Liver (tissue), 9 donors: ENCODE measurements around the gene LIM2. TPM values are rescaled to one million over a fixed set of nuclear protein-coding genes. Genes with fewer than 3 reads are reported as not detected.

ENCODE experiments used
- DNase-seq: peaks from one replicate; pipeline ENCODE4 v3.0.0-alpha.2; 2017; ENCODE audit warnings: low spot score
- H3K27ac ChIP-seq, 2 donors: one replicate each; pipeline ENCODE4 v1.7.0; 2013; ENCODE audit warnings: inconsistent platforms in 2 of 2, low read length in 2 of 2, control low read depth in 1 of 2, low read depth in 1 of 2, mild to moderate bottlenecking in 1 of 2
- H3K27me3 ChIP-seq, 4 donors: one replicate each; pipeline versions ENCODE4 v1.6.1 to v1.7.0; 2013; ENCODE audit warnings: low read length in 3 of 4, inconsistent platforms in 1 of 4, mild to moderate bottlenecking in 1 of 4, moderate library complexity in 1 of 4; ENCODE audit not compliant: control insufficient read depth in 4 of 4, insufficient read depth in 4 of 4
- H3K36me3 ChIP-seq, 4 donors: one replicate each; pipeline versions ENCODE4 v1.6.1 to v1.7.0; 2013; ENCODE audit warnings: low read length in 3 of 4, mild to moderate bottlenecking in 3 of 4, low read depth in 1 of 4, moderate library complexity in 1 of 4; ENCODE audit not compliant: control insufficient read depth in 4 of 4, insufficient read depth in 3 of 4
- H3K4me1 ChIP-seq, 4 donors: one replicate each; pipeline versions ENCODE4 v1.6.1 to v1.7.0; 2013; ENCODE audit warnings: low read length in 3 of 4, mild to moderate bottlenecking in 3 of 4, moderate library complexity in 1 of 4; ENCODE audit not compliant: control insufficient read depth in 4 of 4, insufficient read depth in 4 of 4
- H3K4me3 ChIP-seq, 3 donors: one replicate each; pipeline versions ENCODE4 v1.6.1 to v1.7.0; 2013; ENCODE audit warnings: low read length in 3 of 3, control low read depth in 1 of 3, low read depth in 1 of 3, mild to moderate bottlenecking in 1 of 3
- H3K9ac ChIP-seq, 2 donors: one replicate each; pipeline ENCODE4 v1.7.0; 2013; ENCODE audit warnings: low read length in 2 of 2, mild to moderate bottlenecking in 2 of 2, moderate library complexity in 2 of 2, control low read depth in 1 of 2, low read depth in 1 of 2
- H3K9me3 ChIP-seq, 4 donors: one replicate each; pipeline versions ENCODE4 v1.6.1 to v1.7.0; 2013; ENCODE audit warnings: low read length in 3 of 4; ENCODE audit not compliant: control insufficient read depth in 4 of 4
- ATF3 ChIP-seq: IDR thresholded peaks from 2 replicates; pipeline ENCODE4 v1.6.1; 2016; ENCODE audit warnings: antibody characterized with exemption
- CTCF ChIP-seq: fragments of 150-350 bp; IDR thresholded peaks from 2 replicates; pipeline ENCODE4 v1.5.1; 2017; ENCODE audit warnings: improper control_type of control experiment, low read depth, low read length; ENCODE audit not compliant: missing input control
- FOXA1 ChIP-seq: IDR thresholded peaks from 2 replicates; pipeline ENCODE4 v1.6.1; 2016; ENCODE audit warnings: antibody characterized with exemption
- FOXA2 ChIP-seq: IDR thresholded peaks from 2 replicates; pipeline ENCODE4 v1.6.1; 2016; ENCODE audit warnings: antibody characterized with exemption
- GABPA ChIP-seq, 2 donors: IDR thresholded peaks in 1 of 2; conservative IDR thresholded peaks in 1 of 2; 2 replicates each; pipeline ENCODE4 v1.6.1; 2016; ENCODE audit warnings: antibody characterized with exemption in 2 of 2, mild to moderate bottlenecking in 1 of 2, moderate library complexity in 1 of 2
- HNF4A ChIP-seq, 2 donors: conservative IDR thresholded peaks; 2 replicates each; pipeline ENCODE4 v1.6.1; 2016; ENCODE audit warnings: antibody characterized with exemption in 2 of 2, mild to moderate bottlenecking in 2 of 2
- HNF4G ChIP-seq: IDR thresholded peaks from 2 replicates; pipeline ENCODE4 v1.6.1; 2016; ENCODE audit warnings: antibody characterized with exemption
- JUND ChIP-seq, 2 donors: IDR thresholded peaks; 2 replicates each; pipeline ENCODE4 v1.6.1; 2016; ENCODE audit warnings: antibody characterized with exemption in 2 of 2
- MAX ChIP-seq: IDR thresholded peaks from 2 replicates; pipeline ENCODE4 v1.6.1; 2016; ENCODE audit warnings: antibody characterized with exemption
- NR2F2 ChIP-seq: IDR thresholded peaks from 2 replicates; pipeline ENCODE4 v1.6.1; 2016; ENCODE audit warnings: antibody characterized with exemption
- RAD21 ChIP-seq, 2 donors: IDR thresholded peaks; 2 replicates each; pipeline ENCODE4 v1.6.1; 2016; ENCODE audit warnings: antibody characterized with exemption in 2 of 2, mild to moderate bottlenecking in 2 of 2
- REST ChIP-seq: IDR thresholded peaks from 2 replicates; pipeline ENCODE4 v1.6.1; 2016; ENCODE audit warnings: antibody characterized with exemption, mild to moderate bottlenecking
- RXRA ChIP-seq, 2 donors: IDR thresholded peaks; 2 replicates each; pipeline ENCODE4 v1.6.1; 2017 to 2018; ENCODE audit warnings: antibody characterized with exemption in 2 of 2, mild to moderate bottlenecking in 1 of 2
- SP1 ChIP-seq: IDR thresholded peaks from 2 replicates; pipeline ENCODE4 v1.6.1; 2018; ENCODE audit warnings: antibody characterized with exemption, mild to moderate bottlenecking
- TAF1 ChIP-seq: conservative IDR thresholded peaks from 2 replicates; pipeline ENCODE4 v1.6.1; 2016; ENCODE audit warnings: antibody characterized with exemption, mild to moderate bottlenecking
- YY1 ChIP-seq: IDR thresholded peaks from 2 replicates; pipeline ENCODE4 v1.6.1; 2016; ENCODE audit warnings: antibody characterized with exemption, mild to moderate bottlenecking
- WGBS: extraction: QIAGEN DNeasy Blood & Tissue Kit; methylation state at CpG from one replicate; pipeline ENCODE4 v1.1.7; 2013; 5-methylcytosine and 5-hydroxymethylcytosine counted together
- polyA plus RNA-seq, 2 donors: library from polyadenylated mRNA; stranded (reverse) in 1 of 2; unstranded in 1 of 2; fragments of 200-250 nt in 1 of 2; fragments of >200 nt in 1 of 2; fragmentation: Nextera tagmentation in 1 of 2; extraction: Ambion mirVana in 1 of 2; gene quantifications; one replicate each; pipeline versions ENCODE4 v1.2.1 to v1.2.3, GENCODE V29; 2013 to 2015
- total RNA-seq, 2 donors: library from RNA; depleted of rRNA; stranded (reverse); fragments of >200 nt; gene quantifications; one replicate each; pipeline ENCODE4 v1.2.3, GENCODE V29; 2014
- donor health status: healthy.
- donor health status: healthy.
- donor health status: healthy.
- donor health status: healthy.
- donor health status: healthy.

LIM2 gene
- total and polyA plus RNA-seq, 4 donors, result not detected

- Histone ChIP-seq H3K27me3 (no peaks in the 10 kb centered on the region), H3K27ac (peak overlapping the region in 1 of 2 donors; percentile 4), H3K36me3 (peaks cover 6 to 41% (median 28%) of the 10 kb centered on the region in 4 donors), H3K4me3 (no peak overlapping the region), H3K9me3 (no peaks in the 10 kb centered on the region), H3K9ac (no peak overlapping the region), H3K4me1 (peaks cover 2 to 29% (median 12%) of the 10 kb centered on the region in 4 donors)
- DNase-seq, result no peak
- WGBS, result 75% methylated on average over 10 of the region's 10 CpGs
- TF ChIP-seq NR2F2, result no peak
- peak; percentile 64 for TF ChIP-seq SP1
- peak; percentile 57 for TF ChIP-seq HNF4G
- TF ChIP-seq REST, result peak; percentile 38
- TF ChIP-seq HNF4A (conservative IDR thresholded peaks at IDR 0.05), result peak; percentile 79 to 85
- TF ChIP-seq JUND (IDR thresholded peaks at IDR 0.05), result peak in 1 of 2 donors; percentile 55
- TF ChIP-seq GABPA (IDR thresholded peaks at IDR 0.05 in 1 of 2, conservative IDR thresholded peaks at IDR 0.05 in 1 of 2), result no peak
- TF ChIP-seq RXRA (IDR thresholded peaks at IDR 0.05), result peak; percentile 47 to 79
Measured at GRCh38 chr19:51347209-51347928, 40.4 kb downstream of the LIM2 start.

GRCh38 chr19:51346742-51347141 is 41.0 kb downstream of the LIM2 start:
- Histone ChIP-seq H3K9me3 (no peaks in the 10 kb centered on the region), H3K9ac (no peak overlapping the region), H3K4me1 (peaks cover 2 to 22% (median 11%) of the 10 kb centered on the region in 4 donors), H3K27ac (no peak overlapping the region), H3K36me3 (peaks cover 4 to 40% (median 26%) of the 10 kb centered on the region in 4 donors), H3K4me3 (no peak overlapping the region), H3K27me3 (no peaks in the 10 kb centered on the region)
- 92% methylated on average over 17 of the region's 17 CpGs for WGBS
- no peak for DNase-seq
- no peak for TF ChIP-seq NR2F2
- no peak for TF ChIP-seq CTCF
- TF ChIP-seq RXRA (IDR thresholded peaks at IDR 0.05), result no peak

GRCh38 chr19:51345076-51345620 is 42.6 kb downstream of the LIM2 start:
- Histone ChIP-seq H3K4me1 (peaks cover 2 to 14% (median 11%) of the 10 kb centered on the region in 4 donors), H3K4me3 (no peak overlapping the region), H3K9ac (no peak overlapping the region), H3K9me3 (no peaks in the 10 kb centered on the region), H3K27me3 (no peaks in the 10 kb centered on the region), H3K27ac (no peak overlapping the region), H3K36me3 (peaks cover 0 to 33% (median 16%) of the 10 kb centered on the region in 4 donors)
- 97% methylated on average over 9 of the region's 9 CpGs for WGBS
- no peak for DNase-seq
- no peak for TF ChIP-seq JUND (IDR thresholded peaks at IDR 0.05)
- no peak for TF ChIP-seq FOXA1
- TF ChIP-seq HNF4A (conservative IDR thresholded peaks at IDR 0.05), result no peak
- TF ChIP-seq RAD21 (IDR thresholded peaks at IDR 0.05), result no peak
- TF ChIP-seq RXRA (IDR thresholded peaks at IDR 0.05), result no peak
- no peak for TF ChIP-seq REST
- TF ChIP-seq TAF1, result no peak
- TF ChIP-seq SP1, result no peak
- TF ChIP-seq ATF3, result no peak
- TF ChIP-seq FOXA2, result no peak
- no peak for TF ChIP-seq MAX
- TF ChIP-seq HNF4G, result no peak
- TF ChIP-seq NR2F2, result no peak
- no peak for TF ChIP-seq YY1
